ENCODE measurements around the gene SLC35F5. TPM values are rescaled to one million over a fixed set of nuclear protein-coding genes. Genes with fewer than 3 reads are reported as not detected.
"Not testable (repeated sequence)": the region's sequence is repeated elsewhere in the genome, so short reads cannot be mapped to it uniquely, and the experiment has no call there.

SLC35F5 gene
- total RNA-seq, 1 experiment from 2014 or later, result 14.3 TPM

DNA sequence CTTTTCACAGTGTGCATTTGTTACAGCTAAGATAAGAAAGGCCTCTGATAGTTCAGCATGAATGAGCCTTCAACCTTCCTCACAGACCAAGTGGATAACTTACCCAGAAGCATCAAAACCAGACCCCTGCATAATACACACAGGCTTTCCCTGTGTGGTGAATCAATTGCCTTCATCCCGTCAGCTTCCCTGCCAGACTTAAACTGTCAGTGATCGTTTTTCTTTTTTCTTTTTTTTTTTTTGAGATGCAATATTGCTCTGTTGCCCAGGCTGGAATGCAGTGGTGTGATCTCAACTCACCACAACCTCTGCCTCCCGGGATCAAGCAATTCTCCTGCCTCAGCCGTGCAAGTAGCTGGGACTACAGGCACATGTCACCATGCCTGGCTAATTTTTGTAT is 20.5 kb upstream of the SLC35F5 start:
- POLR2A ChIA-PET, result no interaction called here
- Histone ChIP-seq H3K4me1 (ENCODE audit: control insufficient read depth in 1 of 2, insufficient read depth in 2 of 2, low read length in 2 of 2) (no peaks in the 10 kb centered on the region), H4K20me1 (ENCODE audit: insufficient read depth) (no peaks in the 10 kb centered on the region), H3K36me3 (ENCODE audit: control insufficient read depth in 1 of 2, insufficient read depth in 2 of 2, low read length in 2 of 2) (no peaks in the 10 kb centered on the region), H3K27ac (ENCODE audit: low read depth, low read length) (no peak overlapping the region), H3K9ac (ENCODE audit: low read length) (no peak overlapping the region), H2AFZ (ENCODE audit: low read depth, low read length, poor library complexity, severe bottlenecking) (no peak overlapping the region), H3K79me2 (ENCODE audit: insufficient read depth, low read length) (no peaks in the 10 kb centered on the region), H3K27me3 (ENCODE audit: insufficient read depth, low read length) (no peaks in the 10 kb centered on the region), H3K4me3 (replicated peaks in 1 of 2; ENCODE audit: low read depth in 1 of 2, low read length in 2 of 2) (no peak overlapping the region), H3K4me2 (ENCODE audit: low read length) (no peak overlapping the region), H3K9me3 (ENCODE audit: control insufficient read depth in 1 of 2, insufficient read depth in 1 of 2, low read depth in 1 of 2, low read length in 2 of 2) (no peaks in the 10 kb centered on the region), H3K9me2 (ENCODE audit: insufficient read depth) (no peaks in the 10 kb centered on the region)
- ATAC-seq (no peak), DNase-seq (ENCODE audit: low read depth, low spot score) (no peak)
- CTCF ChIA-PET, result no interaction called here
- no peak for TF ChIP-seq RAD21 (IDR thresholded peaks at IDR 0.05; ENCODE audit: low read depth)
- TF ChIP-seq EZH2 (IDR thresholded peaks at IDR 0.05), result no peak
- TF ChIP-seq SRF (IDR thresholded peaks at IDR 0.05; ENCODE audit: low read depth), result no peak
- TF ChIP-seq CBX3 (IDR thresholded peaks at IDR 0.05; ENCODE audit: low read depth), result no peak
- TF ChIP-seq ZFX (IDR thresholded peaks at IDR 0.05), result no peak
- TF ChIP-seq, protein P1, sequence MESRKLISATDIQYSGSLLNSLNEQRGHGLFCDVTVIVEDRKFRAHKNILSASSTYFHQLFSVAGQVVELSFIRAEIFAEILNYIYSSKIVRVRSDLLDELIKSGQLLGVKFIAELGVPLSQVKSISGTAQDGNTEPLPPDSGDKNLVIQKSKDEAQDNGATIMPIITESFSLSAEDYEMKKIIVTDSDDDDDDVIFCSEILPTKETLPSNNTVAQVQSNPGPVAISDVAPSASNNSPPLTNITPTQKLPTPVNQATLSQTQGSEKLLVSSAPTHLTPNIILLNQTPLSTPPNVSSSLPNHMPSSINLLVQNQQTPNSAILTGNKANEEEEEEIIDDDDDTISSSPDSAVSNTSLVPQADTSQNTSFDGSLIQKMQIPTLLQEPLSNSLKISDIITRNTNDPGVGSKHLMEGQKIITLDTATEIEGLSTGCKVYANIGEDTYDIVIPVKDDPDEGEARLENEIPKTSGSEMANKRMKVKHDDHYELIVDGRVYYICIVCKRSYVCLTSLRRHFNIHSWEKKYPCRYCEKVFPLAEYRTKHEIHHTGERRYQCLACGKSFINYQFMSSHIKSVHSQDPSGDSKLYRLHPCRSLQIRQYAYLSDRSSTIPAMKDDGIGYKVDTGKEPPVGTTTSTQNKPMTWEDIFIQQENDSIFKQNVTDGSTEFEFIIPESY (IDR thresholded peaks at IDR 0.05; ENCODE audit: extremely low read depth, insufficient replicate concordance, low read length), result no peak
- TF ChIP-seq POLR2A (IDR thresholded peaks at IDR 0.05; ENCODE audit: borderline replicate concordance, extremely low read depth, insufficient read depth, insufficient read length), result no peak
- no peak for TF ChIP-seq POLR2AphosphoS5 (IDR thresholded peaks at IDR 0.05; ENCODE audit: low read depth, low read length)
- no peak for TF ChIP-seq ELF1 (IDR thresholded peaks at IDR 0.05; ENCODE audit: borderline replicate concordance, low read depth)
- RAD21 ChIA-PET (ENCODE audit: low non-redundant PET in 1 of 2, low total read pairs in 2 of 2, uncharacterized antibody in 2 of 2, unreplicated experiment in 2 of 2), result no interaction called here
- BruUV-seq (replicated peaks), result no TSS peak
- intact Hi-C loops (cut with micrococcal nuclease), result no loop called here

DNA sequence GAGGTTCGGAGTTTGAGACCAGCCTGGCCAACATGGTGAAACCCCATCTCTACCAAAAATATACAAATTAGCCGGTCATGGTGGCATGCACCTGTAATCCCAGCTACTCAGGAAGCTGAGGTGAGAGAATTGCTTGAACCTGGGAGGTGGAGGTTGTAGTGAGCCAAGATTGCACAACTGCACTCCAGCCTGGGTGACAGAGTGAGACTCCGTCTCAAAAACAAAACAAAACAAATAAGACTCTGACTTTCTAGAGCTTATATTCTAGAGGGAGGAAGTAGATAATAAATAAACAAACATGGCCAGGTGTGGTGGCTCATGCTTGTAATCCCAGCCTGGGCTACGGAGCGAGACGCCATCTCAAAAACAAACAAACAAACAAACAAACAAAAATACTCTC is 18.2 kb upstream of the SLC35F5 start:
- H2AFZ ChIP-seq (ENCODE audit: low read depth, low read length, poor library complexity, severe bottlenecking); intact Hi-C loops (cut with micrococcal nuclease); H3K4me1 ChIP-seq (ENCODE audit: control insufficient read depth in 1 of 2, insufficient read depth in 2 of 2, low read length in 2 of 2); H3K27me3 ChIP-seq (ENCODE audit: insufficient read depth, low read length); H3K4me2 ChIP-seq (ENCODE audit: low read length); RAD21 ChIA-PET (ENCODE audit: low non-redundant PET in 1 of 2, low total read pairs in 2 of 2, uncharacterized antibody in 2 of 2, unreplicated experiment in 2 of 2); DNase-seq (ENCODE audit: low read depth, low spot score); H3K27ac ChIP-seq (ENCODE audit: low read depth, low read length); H3K4me3 ChIP-seq (replicated peaks in 1 of 2; ENCODE audit: low read depth in 1 of 2, low read length in 2 of 2); POLR2A ChIA-PET; H3K9ac ChIP-seq (ENCODE audit: low read length); H3K79me2 ChIP-seq (ENCODE audit: insufficient read depth, low read length); H3K36me3 ChIP-seq (ENCODE audit: control insufficient read depth in 1 of 2, insufficient read depth in 2 of 2, low read length in 2 of 2); ATAC-seq; H3K9me2 ChIP-seq (ENCODE audit: insufficient read depth); BruUV-seq (replicated peaks); H3K9me3 ChIP-seq (ENCODE audit: control insufficient read depth in 1 of 2, insufficient read depth in 1 of 2, low read depth in 1 of 2, low read length in 2 of 2); H4K20me1 ChIP-seq (ENCODE audit: insufficient read depth): not testable (repeated sequence)
- CTCF ChIA-PET, result interaction anchor here (1.0 kb wide), 1 partner anchor 18 kb away, joined by 3 read pairs; the partner anchor contains the start of gene SLC35F5
